Loucy (cell line): ENCODE data around the gene ALG12.

Experiments
- EZH2phosphoT487 ChIP-seq: fragments of 200-600 bp; IDR thresholded peaks from 2 replicates; pipeline ENCODE4 v1.6.1; 2018; ENCODE audit warnings: antibody characterized with exemption, mild to moderate bottlenecking, moderate library complexity, borderline replicate concordance
- TF ChIP-seq, protein P1 (sequence below): fragments of 200-600 bp; sonication (generic); conservative IDR thresholded peaks from 2 replicates; pipeline ENCODE4 v1.5.1; 2014; ENCODE audit warnings: mild to moderate bottlenecking, antibody characterized with exemption, low read length

- TF ChIP-seq, protein P1, sequence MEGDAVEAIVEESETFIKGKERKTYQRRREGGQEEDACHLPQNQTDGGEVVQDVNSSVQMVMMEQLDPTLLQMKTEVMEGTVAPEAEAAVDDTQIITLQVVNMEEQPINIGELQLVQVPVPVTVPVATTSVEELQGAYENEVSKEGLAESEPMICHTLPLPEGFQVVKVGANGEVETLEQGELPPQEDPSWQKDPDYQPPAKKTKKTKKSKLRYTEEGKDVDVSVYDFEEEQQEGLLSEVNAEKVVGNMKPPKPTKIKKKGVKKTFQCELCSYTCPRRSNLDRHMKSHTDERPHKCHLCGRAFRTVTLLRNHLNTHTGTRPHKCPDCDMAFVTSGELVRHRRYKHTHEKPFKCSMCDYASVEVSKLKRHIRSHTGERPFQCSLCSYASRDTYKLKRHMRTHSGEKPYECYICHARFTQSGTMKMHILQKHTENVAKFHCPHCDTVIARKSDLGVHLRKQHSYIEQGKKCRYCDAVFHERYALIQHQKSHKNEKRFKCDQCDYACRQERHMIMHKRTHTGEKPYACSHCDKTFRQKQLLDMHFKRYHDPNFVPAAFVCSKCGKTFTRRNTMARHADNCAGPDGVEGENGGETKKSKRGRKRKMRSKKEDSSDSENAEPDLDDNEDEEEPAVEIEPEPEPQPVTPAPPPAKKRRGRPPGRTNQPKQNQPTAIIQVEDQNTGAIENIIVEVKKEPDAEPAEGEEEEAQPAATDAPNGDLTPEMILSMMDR: no peak
- TF ChIP-seq EZH2phosphoT487: no peak
Measured at GRCh38 chr22:49893025-49893424, 25.2 kb downstream of the ALG12 start.
